ENCODE measurements around the gene IFITM10.

IFITM10 gene

GRCh38 chr11:1779806-1780699 lies 29.7 kb upstream of the IFITM10 start:
- intact Hi-C loops (cut with DNase I; ENCODE audit: low total_unique reads), result loop anchor here (10.0 kb wide), 1 partner anchor 85 kb away; the partner anchor contains the start of gene KRTAP5-6
- no peaks in the 10 kb centered on the region for H3K4me1 ChIP-seq
- H3K27me3 ChIP-seq, result no peaks in the 10 kb centered on the region
- no peak for TF ChIP-seq CTCF (IDR thresholded peaks at IDR 0.05)
- peaks cover 0 to 6% (median 0%) of the 10 kb centered on the region in 3 donors for H3K9me3 ChIP-seq
- H3K27ac ChIP-seq, result no peak overlapping the region
- DNase-seq, result peak in 1 of 2 donors; percentile 57
- no peak overlapping the region for H3K4me3 ChIP-seq
- no peaks in the 10 kb centered on the region for H3K36me3 ChIP-seq

- intact Hi-C loops (cut with DNase I; ENCODE audit: low total_unique reads), result loop anchor here (10.0 kb wide), 1 partner anchor 84 kb away; the partner anchor contains the start of gene KRTAP5-6
- Histone ChIP-seq H3K27me3 (no peaks in the 10 kb centered on the region), H3K4me1 (no peaks in the 10 kb centered on the region), H3K4me3 (no peak overlapping the region), H3K36me3 (no peaks in the 10 kb centered on the region), H3K27ac (no peak overlapping the region), H3K9me3 (peaks cover 0 to 6% (median 0%) of the 10 kb centered on the region in 3 donors)
- peak in 1 of 2 donors; percentile 51 for DNase-seq
- TF ChIP-seq CTCF (IDR thresholded peaks at IDR 0.05), result no peak
These were observed 28.8 kb upstream of the IFITM10 start for GRCh38 chr11:1779034-1779805.

- Histone ChIP-seq H3K36me3 (no peaks in the 10 kb centered on the region), H3K27ac (no peak overlapping the region), H3K4me1 (peaks cover 0 to under 1% (median 0%) of the 10 kb centered on the region in 4 donors), H3K27me3 (no peaks in the 10 kb centered on the region), H3K9me3 (peaks cover 0 to 6% (median 0%) of the 10 kb centered on the region in 3 donors), H3K4me3 (no peak overlapping the region)
- intact Hi-C loops (cut with DNase I; ENCODE audit: low total_unique reads), result loop anchor here (10.0 kb wide), 1 partner anchor 84 kb away; the partner anchor contains the start of gene KRTAP5-6
- no peak for TF ChIP-seq CTCF (IDR thresholded peaks at IDR 0.05)
- no peak for DNase-seq
These were observed 27.9 kb upstream of the IFITM10 start for GRCh38 chr11:1778141-1778911.

- TF ChIP-seq CTCF (IDR thresholded peaks at IDR 0.05), result no peak
- Histone ChIP-seq H3K27ac (no peak overlapping the region), H3K27me3 (no peaks in the 10 kb centered on the region), H3K36me3 (no peaks in the 10 kb centered on the region), H3K4me1 (peaks cover 0 to 6% (median 3%) of the 10 kb centered on the region in 4 donors), H3K4me3 (no peak overlapping the region), H3K9me3 (peaks cover 0 to 6% (median 0%) of the 10 kb centered on the region in 3 donors)
- DNase-seq, result no peak
- intact Hi-C loops (cut with DNase I; ENCODE audit: low total_unique reads), result loop anchor here (10.0 kb wide), 1 partner anchor 83 kb away; the partner anchor contains the start of gene KRTAP5-6
These were observed 27.3 kb upstream of the IFITM10 start for GRCh38 chr11:1777737-1778136.

Measured in tibial artery (tissue), 4 donors.